SK-MEL-5 (cell line): ENCODE results near the gene ATP11B. TPM values are rescaled to one million over a fixed set of nuclear protein-coding genes. Genes with fewer than 3 reads are reported as not detected.

Experiments used
- DNase-seq: peaks from one replicate; pipeline ENCODE4 v3.0.0-alpha.2; 2016; ENCODE audit warnings: low read depth, low spot score
- in situ Hi-C: cut with HindIII; loops from 2 replicates; pipeline ENCODE4 v1.10.0; 2016; ENCODE audit warnings: low sequenced_read_pairs, high pct_unique_total_duplicates, low pct_unique_long_range_greater_than_20kb
- total RNA-seq: library from RNA; depleted of rRNA; stranded (reverse); fragments of >200 nt; shearing (Covaris generic); gene quantifications from 2 replicates; pipeline ENCODE4 v1.2.3, GENCODE V29; 2014; rRNA removed

Gene ATP11B
- total RNA-seq, 1 experiment from 2014 or later = 49.6 TPM

- no peak for DNase-seq
- in situ Hi-C loops = no loop called here
Measured at GRCh38 chr3:182959474-182960350, 166.4 kb downstream of the ATP11B start.

DNA sequence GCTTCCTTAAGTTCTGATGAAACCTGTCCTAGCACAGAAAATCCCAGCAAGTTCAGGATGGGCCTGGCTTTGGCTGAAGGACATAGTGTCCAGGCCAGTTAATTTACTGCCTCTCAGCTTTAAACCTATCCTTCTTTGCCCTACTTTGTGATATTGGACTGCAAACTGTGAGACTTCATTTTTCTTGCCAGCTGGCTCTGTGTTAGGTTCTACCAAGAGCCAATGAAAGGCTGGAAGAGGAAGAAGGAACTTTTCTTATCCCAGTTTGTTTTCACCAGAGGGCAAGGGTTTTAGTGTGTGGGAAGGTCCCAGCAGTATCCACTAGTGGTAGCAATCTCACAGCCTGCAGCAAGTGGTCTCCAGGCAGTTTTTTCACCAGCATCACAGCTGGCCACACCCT, 168.9 kb downstream of the ATP11B start:
- DNase-seq = no peak
- in situ Hi-C loops = no loop called here

GRCh38 chr3:182964179-182964578, 170.9 kb downstream of the ATP11B start:
- in situ Hi-C loops = no loop called here
- no peak for DNase-seq

- in situ Hi-C loops = no loop called here
Measured at GRCh38 chr3:182965861-182966366, 172.6 kb downstream of the ATP11B start.

DNA sequence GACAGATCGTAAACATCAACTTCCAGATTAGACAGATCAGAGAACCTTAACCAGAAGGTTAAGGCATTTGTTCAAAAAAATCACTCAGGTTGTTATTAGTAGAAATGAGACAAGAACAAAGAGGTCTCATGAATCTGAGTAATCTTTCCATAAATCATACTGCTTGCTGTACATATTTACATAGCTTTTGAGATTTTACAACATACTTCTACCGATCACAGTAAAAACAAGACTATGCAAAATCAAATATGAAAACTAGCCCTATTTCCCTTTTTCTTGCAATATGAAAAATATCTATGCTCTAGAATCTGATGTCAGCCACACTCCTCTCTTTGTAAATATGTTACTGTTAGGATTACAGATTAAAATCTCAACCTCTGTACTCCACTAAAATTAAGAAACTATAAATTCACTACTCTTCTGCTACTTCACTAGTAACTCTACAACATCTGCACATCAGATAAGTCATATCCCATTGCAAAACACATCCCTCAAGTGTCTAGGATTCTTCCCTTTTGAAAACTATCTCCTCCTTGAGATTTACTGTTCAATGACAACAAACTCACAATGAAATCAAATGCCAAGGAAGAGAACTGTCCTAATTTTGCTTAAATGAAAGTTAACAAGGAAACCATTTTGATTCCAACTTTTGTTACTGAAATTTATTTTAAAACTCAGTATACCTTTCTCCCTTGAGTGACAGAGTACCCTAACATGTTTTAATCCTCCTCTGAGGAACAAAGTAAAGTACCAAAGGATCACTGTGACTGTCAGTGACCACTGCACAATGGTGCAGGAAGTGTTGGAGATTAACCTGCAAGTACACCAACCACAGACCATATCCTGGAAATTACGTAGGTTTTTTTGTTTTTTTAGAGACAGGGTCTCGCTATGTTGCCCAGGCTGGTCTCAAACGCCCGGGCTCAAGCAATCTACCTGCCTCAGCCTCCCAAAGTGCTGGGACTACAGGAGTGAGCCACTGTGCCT, 174.2 kb downstream of the ATP11B start:
- DNase-seq = no peak
- in situ Hi-C loops = no loop called here

More at GRCh38 chr3:182965861-182966366, 172.6 kb downstream of the ATP11B start:
- no peak for DNase-seq

GRCh38 chr3:182969277-182969676, 176.0 kb downstream of the ATP11B start:
- no peak for DNase-seq
- in situ Hi-C loops = no loop called here

DNA sequence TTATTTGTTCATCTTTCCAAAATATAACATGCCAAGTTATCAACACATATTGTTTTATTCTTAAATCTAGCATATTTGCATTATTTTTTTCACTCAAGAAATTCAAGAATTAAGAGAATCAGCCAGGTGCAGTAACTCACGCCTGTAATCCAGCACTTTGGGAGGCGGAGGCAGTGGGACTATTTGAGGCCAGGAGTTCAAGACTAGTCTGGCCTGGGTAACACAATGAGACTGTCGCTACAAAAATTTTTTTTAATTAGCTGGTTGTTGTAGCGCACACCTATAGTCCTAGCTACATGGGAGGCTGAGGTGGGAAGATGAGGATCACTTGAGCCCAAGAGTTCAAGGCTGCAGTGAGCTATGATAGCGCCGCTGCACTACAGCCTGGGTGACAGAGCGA, 176.5 kb downstream of the ATP11B start:
- in situ Hi-C loops = no loop called here
- DNase-seq = no peak

DNA sequence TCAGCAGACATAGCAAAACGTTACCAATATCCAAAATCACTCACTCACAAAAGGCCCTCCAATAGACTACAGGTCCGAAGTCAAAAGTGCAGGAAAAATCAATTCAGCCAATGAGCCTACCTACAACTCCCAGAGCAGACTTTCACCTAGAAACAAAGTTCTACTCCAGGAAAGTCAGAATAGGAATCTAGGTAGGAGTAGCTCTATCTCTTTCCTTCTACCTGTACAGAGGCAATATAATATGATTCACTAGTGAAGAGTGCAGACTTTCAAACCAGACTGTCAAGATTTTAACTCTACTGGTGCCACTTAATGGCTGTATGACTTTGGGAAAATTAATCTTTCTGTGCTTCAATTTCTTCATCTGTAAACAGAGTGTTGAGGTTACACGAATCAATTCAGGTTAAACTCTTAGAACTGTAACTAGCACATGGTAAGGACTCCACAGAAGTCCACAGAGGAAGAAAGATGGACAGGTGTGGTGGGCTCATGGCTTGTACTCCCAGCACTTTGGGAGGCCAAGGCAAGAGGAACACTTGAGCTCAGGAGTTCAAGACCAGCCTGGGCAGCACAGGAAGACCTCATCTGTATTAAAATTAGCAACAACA, 177.6 kb downstream of the ATP11B start:
- in situ Hi-C loops = no loop called here
- no peak for DNase-seq

Other genes starting within 250 kb of the ATP11B start
- gene DCUN1D1, start 187.0 kb downstream of the ATP11B start, total RNA-seq = 24.7 and 25.2 TPM in 2 replicates